ENCODE results near the gene CCDC197. TPM values are rescaled to one million over a fixed set of nuclear protein-coding genes. Genes with fewer than 3 reads are reported as not detected.

The CCDC197 gene
- polyA plus RNA-seq, 3 donors, result not detected

DNA sequence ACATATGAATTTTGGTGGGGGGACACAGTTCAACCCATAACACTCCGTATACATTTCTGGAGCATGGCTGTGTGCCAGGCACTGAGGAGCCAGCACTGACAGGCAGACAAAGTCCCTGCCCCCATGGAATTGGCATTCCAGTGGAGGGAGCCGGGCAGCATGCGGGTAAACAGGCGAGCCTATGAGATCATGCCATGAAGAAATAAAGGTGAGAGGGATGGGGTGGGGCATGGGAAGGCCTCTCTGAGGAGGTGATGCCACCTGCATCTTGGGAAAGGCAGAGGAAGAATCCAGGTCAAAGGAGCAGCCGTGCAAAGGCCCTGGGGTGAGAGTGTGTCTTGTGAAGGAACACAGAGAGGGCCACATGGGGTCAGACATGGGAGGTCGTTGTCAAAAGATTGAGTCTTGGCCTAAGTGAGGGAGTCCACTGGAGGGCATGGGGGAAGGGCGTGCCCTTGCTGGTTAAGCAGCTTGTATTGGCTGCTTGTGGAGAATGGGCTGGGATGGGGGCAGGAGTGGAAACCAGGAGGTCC is 32.6 kb downstream of the CCDC197 start:
- H3K27ac ChIP-seq (ENCODE audit: low read depth, low read length), result no peak overlapping the region
- WGBS, 3 donors, result 86 to 94% (median 89%) methylated on average over 7 of the region's 7 CpGs

DNA sequence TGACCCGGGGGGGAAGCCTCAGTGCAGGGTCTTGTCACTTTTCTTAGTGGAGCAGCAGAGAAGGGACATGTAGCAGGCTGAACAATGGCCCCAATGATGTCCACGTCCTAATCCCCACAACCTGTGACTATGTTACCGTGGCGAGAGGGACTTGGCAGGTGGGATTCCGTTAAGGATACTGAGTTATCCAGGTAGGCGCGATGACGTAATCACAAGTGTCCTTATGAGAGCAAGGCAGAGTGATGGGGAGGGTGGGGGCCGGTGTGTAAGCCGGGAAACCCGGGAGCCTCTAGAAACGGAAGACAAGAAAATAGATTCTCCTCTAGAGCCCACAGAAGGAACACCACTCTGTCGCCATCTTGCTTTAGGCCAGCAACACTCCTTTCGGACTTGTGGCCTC is 33.5 kb downstream of the CCDC197 start:
- WGBS, 3 donors, result 82 to 93% (median 92%) methylated on average over 14 of the region's 14 CpGs
- no peak overlapping the region for H3K27ac ChIP-seq (ENCODE audit: low read depth, low read length)

DNA sequence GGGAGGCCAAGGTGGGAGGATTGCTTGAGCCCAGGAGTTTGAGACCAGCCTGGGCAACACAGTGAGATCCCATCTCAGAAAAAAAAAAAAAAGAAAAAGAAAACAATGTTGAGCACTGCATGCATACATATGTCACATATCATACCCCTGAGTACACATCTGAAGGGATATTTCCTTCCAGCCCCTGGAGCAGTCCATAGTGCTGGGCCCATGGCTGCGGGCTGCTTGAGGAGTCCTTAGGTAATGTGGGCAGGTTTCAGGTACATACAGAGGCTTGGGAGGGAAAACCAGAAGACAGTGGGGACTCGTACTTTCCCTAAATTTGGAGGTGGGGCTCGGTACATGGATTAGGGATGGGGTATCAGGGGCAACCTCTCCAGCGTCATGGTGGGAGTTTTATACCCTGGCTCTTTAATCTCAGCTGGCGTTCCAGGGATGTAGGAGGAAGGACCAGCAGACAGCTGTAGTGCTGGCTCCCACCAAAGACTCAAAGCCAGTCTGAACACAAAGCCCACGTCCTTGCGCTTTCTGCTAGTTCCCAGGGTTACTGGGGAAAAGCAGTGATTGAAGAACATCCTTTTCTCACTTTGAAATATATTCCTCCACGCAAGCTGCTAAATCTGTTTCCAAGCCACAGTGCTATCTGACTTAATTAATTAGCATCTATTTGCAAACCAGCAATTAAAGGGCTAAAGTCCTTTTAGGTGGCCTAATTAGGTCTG is 34.2 kb downstream of the CCDC197 start:
- no peak overlapping the region for H3K27ac ChIP-seq (ENCODE audit: low read depth, low read length)
- WGBS, 3 donors, result 92 to 95% (median 93%) methylated on average over 8 of the region's 8 CpGs

DNA sequence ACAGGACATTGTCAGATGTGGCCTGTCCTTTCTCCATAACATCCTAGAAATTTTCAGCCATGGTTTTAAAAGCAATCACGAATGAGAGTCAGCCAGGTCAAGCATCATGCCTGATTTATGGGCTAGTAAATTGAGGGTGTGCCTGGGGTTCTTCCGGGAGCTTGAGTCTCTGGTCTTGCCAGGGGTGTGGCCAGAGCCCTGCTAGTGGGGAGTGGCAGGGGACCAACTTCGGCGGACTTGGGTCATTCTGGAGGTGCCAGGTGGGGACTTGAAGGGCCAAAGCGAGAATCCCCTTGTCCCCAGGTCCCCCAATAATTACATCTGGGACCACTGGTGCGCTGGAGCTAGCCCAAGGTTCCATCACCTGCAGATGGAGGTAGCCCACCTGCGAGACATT is 34.8 kb downstream of the CCDC197 start:
- H3K27ac ChIP-seq (ENCODE audit: low read depth, low read length), result no peak overlapping the region
- WGBS, 3 donors, result 79 to 87% (median 80%) methylated on average over 7 of the region's 7 CpGs

DNA sequence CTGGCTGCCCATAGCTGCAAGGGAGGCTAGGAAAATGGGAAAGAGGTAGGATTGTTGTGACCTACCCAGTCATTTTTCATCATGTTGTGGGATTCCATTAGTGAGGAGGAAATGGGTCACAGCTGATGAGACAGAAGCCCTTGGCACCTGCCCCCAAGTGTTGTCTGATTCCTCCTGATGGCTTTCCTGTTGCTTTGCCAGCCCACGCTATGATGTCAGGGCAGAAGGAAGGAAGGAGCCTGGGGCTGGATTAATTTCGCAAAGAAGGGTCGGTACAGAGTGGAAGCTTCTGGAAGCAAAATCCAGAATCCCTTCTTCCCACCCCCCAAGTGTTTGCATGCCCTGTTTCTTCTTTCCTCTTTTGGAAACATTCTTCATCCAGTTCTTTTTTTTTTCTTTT is 37.8 kb downstream of the CCDC197 start:
- no peak overlapping the region for H3K27ac ChIP-seq (ENCODE audit: low read depth, low read length)
- WGBS, 3 donors, result 54 to 86% (median 56%) methylated on average over 3 of the region's 3 CpGs

GRCh38 chr14:94036313-94037167 is 39.4 kb downstream of the CCDC197 start:
- WGBS, 3 donors, result 33 to 34% (median 33%) methylated on average over 12 of the region's 12 CpGs
- H3K27ac ChIP-seq (ENCODE audit: low read depth, low read length), result no peak overlapping the region

GRCh38 chr14:94037954-94038353 is 40.9 kb downstream of the CCDC197 start:
- no peak overlapping the region for H3K27ac ChIP-seq (ENCODE audit: low read depth, low read length)
- WGBS, 3 donors, result 86 to 93% (median 91%) methylated on average over 9 of the region's 9 CpGs

GRCh38 chr14:94038510-94038909 is 41.4 kb downstream of the CCDC197 start:
- H3K27ac ChIP-seq (ENCODE audit: low read depth, low read length), result no peak overlapping the region
- WGBS, 3 donors, result 87 to 94% (median 87%) methylated on average over 7 of the region's 7 CpGs

DNA sequence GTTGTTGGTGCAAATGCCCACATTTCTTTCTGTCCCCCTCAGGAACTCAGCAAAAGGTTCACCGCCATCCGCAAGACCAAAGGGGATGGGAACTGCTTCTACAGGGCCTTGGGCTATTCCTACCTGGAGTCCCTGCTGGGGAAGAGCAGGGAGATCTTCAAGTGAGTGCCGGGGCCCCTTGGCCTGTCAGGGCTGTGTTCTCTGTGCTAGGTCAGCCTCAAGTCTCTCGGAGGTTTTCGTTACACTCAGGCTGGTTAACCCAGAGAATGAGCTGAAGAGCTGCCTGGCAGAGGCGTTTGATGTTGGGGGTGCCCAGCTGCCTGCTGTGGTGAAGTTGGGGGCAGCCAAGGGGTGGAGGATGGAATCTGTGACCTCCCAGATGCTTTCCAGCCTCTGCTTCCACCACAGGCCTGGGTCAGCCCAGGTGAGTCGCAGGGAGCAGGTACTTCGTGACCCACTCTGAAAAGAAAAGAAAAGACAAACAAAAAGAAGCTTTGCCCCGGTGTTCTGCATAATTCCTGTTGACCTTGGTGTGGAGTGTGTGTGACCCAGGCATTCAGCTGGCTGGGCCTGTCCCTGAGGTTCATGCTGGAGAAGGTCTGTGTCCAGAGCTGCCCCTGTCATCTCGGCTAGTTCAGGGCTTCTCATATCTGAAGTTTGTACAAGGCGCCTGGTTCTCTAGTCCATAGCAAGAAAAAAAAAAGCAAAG is 42.0 kb downstream of the CCDC197 start:
- 83 to 93% (median 92%) methylated on average over 11 of the region's 11 CpGs for WGBS, 3 donors
- H3K27ac ChIP-seq (ENCODE audit: low read depth, low read length), result no peak overlapping the region

- H3K27ac ChIP-seq (ENCODE audit: low read depth, low read length), result no peak overlapping the region
- WGBS, 3 donors, result 76 to 88% (median 83%) methylated on average over 5 of the region's 5 CpGs
Observed at GRCh38 chr14:94040247-94040646, 43.1 kb downstream of the CCDC197 start.

GRCh38 chr14:94040796-94041195 is 43.7 kb downstream of the CCDC197 start:
- 81 to 88% (median 88%) methylated on average over 13 of the region's 13 CpGs for WGBS, 3 donors
- H3K27ac ChIP-seq (ENCODE audit: low read depth, low read length), result no peak overlapping the region

DNA sequence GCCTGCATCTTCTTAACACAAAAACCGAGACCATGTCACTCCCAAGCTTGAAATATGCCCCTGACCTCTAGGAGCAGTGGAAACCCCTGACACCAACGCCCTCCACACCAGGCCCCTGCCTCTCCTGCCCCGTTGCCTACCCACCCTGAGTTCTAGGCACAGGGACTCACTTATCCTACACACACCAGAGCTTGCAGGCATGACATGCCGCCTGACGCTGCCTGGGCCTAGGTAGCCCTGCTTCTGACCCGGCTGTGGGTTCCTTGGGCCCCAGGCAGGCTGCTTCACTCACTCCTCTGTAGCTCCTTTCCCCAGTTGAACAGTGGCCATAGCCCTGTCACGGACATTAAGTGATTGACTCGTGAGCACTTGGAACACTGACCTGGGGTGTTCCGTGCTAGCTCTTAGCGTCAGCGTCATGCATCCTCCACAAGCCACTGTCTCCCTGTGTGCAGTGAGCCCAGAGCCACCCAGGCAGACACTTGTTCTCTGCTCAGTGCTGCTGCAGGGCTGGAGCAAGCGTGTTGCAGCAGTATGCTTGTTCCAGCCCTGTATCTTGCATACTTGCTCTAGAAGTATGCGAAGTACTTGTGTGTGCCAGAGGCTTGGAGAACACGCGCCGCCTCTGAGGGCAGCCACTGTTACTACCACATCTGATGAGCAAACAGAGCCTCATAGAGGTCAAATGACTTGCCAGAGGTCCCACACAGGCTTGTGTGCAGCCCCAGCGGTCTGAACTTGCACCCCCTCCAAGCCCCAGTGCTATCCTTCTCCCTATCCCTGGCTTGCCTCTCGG is 44.6 kb downstream of the CCDC197 start:
- no peak overlapping the region for H3K27ac ChIP-seq (ENCODE audit: low read depth, low read length)
- WGBS, 3 donors, result 61 to 74% (median 70%) methylated on average over 18 of the region's 18 CpGs

DNA sequence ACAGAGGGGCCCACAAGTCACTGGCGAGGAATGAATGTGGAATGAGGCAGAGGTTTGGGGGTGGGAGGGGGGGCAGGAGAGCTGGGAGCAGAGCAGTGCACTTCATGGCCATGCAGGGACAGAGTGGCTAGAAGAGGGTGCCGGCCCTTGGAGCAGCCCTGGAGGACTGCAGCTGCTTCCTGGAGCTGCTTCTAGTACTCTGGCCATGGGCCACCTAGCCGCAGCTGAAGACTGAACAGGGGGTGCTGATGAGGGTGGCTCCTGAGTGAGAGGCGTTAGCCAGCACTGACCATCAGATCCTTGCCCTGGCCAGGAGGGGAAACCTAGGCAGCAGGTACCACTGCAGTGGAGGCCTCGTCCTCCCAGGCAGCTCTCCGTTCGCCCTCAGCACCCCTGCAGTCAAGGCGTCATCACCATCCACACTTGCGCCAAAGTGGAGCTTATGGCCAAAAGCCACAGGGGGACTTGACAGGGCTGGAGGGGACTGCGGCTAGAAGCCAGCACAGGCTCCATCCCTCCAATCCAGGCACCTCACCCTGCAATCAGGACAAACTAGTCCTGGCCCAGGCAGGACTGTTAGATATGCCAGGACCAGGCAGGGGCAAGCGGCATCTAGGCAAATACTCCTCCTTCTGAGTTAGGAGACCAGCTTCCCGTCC is 45.5 kb downstream of the CCDC197 start:
- H3K27ac ChIP-seq (ENCODE audit: low read depth, low read length), result no peak overlapping the region
- 68 to 77% (median 76%) methylated on average over 11 to 12 of the region's 12 CpGs for WGBS, 3 donors

DNA sequence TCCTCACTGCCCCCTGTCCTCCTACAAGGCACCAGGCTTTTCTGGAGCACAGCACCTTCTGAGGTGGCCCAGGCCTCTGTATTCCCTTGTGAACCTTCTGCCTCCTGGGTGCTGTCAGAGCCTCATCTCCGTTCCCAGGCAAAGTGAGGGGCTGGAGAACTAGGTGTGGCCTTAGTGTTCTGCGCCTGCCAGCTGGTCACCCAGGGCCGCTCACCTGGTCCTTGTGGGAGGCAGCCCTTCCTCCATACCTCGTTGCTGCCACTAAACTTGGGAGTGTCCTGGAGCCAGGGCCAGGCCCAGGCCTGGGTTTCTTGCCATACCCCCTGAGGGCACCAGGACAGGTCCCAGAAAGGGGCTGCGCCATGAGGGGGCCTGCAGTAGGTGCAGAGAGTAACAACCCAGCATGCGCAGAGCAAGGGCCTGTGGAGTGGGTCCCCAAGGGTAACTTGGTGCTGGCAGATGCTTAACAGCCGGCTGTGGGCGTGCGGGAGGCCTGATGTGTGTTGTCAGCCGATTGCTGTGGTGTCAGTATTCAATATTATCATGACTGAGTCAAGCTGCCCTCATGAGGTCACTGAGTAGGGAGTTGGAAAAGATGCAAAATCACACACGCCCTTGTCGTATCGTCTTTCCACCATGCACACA is 46.1 kb downstream of the CCDC197 start:
- no peak overlapping the region for H3K27ac ChIP-seq (ENCODE audit: low read depth, low read length)
- 76 to 84% (median 80%) methylated on average over 13 of the region's 13 CpGs for WGBS, 3 donors

- no peak overlapping the region for H3K27ac ChIP-seq (ENCODE audit: low read depth, low read length)
- 85 to 92% (median 89%) methylated on average over 14 of the region's 14 CpGs for WGBS, 3 donors
Observed at GRCh38 chr14:94043756-94044475, 46.8 kb downstream of the CCDC197 start.

DNA sequence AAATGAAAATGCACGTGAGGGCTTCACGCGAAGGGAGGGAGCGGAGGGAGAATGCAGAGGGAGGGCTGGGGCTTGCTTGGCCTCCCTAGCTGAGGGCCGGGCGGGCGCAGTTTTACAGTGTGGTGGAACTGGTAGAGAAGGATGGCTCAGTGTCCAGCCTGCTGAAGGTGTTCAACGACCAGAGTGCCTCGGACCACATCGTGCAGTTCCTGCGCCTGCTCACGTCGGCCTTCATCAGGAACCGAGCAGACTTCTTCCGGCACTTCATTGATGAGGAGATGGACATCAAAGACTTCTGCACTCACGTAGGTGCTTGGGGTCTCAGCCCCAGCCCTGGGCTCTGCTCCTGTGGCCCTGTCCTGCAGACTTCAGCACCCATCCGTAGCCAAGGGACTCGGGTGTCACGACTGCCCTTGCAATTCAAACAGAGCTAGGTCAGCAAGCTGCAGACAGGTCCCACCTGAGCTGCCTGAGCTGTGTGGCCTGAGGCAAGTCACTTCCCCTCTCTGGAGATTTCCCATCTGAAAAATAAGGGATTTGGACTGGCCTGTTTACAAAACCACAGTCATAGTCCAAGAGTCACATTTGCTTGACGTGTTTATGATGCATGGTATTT is 47.5 kb downstream of the CCDC197 start:
- WGBS, 3 donors, result 92 to 94% (median 93%) methylated on average over 20 of the region's 20 CpGs

More for the DNA sequence above, 47.5 kb downstream of the CCDC197 start:
- H3K27ac ChIP-seq (ENCODE audit: low read depth, low read length), result no peak overlapping the region

Data from adipose tissue (tissue), 3 donors.